Sigmoid colon (tissue), 4 donors: Measurements from ENCODE around the gene TEKT3.
A peak's percentile ranks its signal among the peaks of the same experiment; 100 is the strongest.

Source experiments
- CTCF ChIP-seq, 4 experiments: fragments of 450-650 bp in 3 of 4; fragments of 200-600 bp in 1 of 4; IDR thresholded peaks; one replicate each; pipeline ENCODE4 v1.5.1; 2016 to 2019; ENCODE audit warnings: antibody characterized with exemption in 4 of 4, mild to moderate bottlenecking in 3 of 4, moderate library complexity in 2 of 4
- POLR2AphosphoS5 ChIP-seq, 4 donors: sonication (generic); formaldehyde crosslinking; IDR thresholded peaks; one replicate each; pipeline ENCODE4 v1.6.1; 2017; ENCODE audit warnings: antibody characterized with exemption in 4 of 4

- TF ChIP-seq CTCF (IDR thresholded peaks at IDR 0.05) = no peak
- TF ChIP-seq POLR2AphosphoS5 (IDR thresholded peaks at IDR 0.05) = peak in 3 of 4 donors; percentile 28 to 42 (median 37)
Measured at GRCh38 chr17:15384142-15384787, 42.9 kb upstream of the TEKT3 start.
